CD14-positive monocyte (primary cell): ENCODE data around the gene RPS19BP1. TPM values are rescaled to one million over a fixed set of nuclear protein-coding genes. Genes with fewer than 3 reads are reported as not detected.

Experiments used
- DNase-seq, 3 donors: peaks; one replicate each; pipeline ENCODE4 v3.0.0-alpha.2; 2011 to 2022
- H2AFZ ChIP-seq: 2 replicates; pipeline ENCODE4 v1.6.0; 2012; ENCODE audit warnings: mild to moderate bottlenecking, low read depth, low read length, inconsistent platforms; ENCODE audit not compliant: insufficient read depth, poor library complexity, severe bottlenecking
- H3K27ac ChIP-seq, 2 donors: 1 replicate in 1 of 2; 2 replicates in 1 of 2; pipeline ENCODE4 v1.5.1; 2012 to 2013; ENCODE audit warnings: low read length in 2 of 2, control low read depth in 1 of 2, inconsistent platforms in 1 of 2, low read depth in 1 of 2, mild to moderate bottlenecking in 1 of 2
- H3K27me3 ChIP-seq, 2 donors: one replicate each; pipeline versions ENCODE4 v1.6.0 to v1.6.1; 2011 to 2013; ENCODE audit warnings: low read length in 2 of 2; ENCODE audit not compliant: control insufficient read depth in 2 of 2, insufficient read depth in 2 of 2
- H3K36me3 ChIP-seq, 2 donors: replicated peaks in 1 of 2; 1 replicate in 1 of 2; 2 replicates in 1 of 2; pipeline versions ENCODE4 v1.5.1 to v1.6.1; 2012 to 2013; ENCODE audit warnings: low read length in 2 of 2, control low read depth in 1 of 2, inconsistent platforms in 1 of 2, mild to moderate bottlenecking in 1 of 2; ENCODE audit not compliant: insufficient read depth in 2 of 2, control insufficient read depth in 1 of 2
- H3K4me1 ChIP-seq, 2 donors: 1 replicate in 1 of 2; 2 replicates in 1 of 2; pipeline versions ENCODE4 v1.5.1 to v1.6.1; 2012 to 2013; ENCODE audit warnings: low read length in 2 of 2, control low read depth in 1 of 2, inconsistent platforms in 1 of 2, mild to moderate bottlenecking in 1 of 2, moderate library complexity in 1 of 2; ENCODE audit not compliant: insufficient read depth in 2 of 2, control insufficient read depth in 1 of 2
- H3K4me2 ChIP-seq: replicated peaks from 2 replicates; pipeline ENCODE3; 2012; ENCODE audit warnings: low read length, moderate library complexity, mild to moderate bottlenecking; ENCODE audit not compliant: poor library complexity, severe bottlenecking; ENCODE audit errors: extremely low read depth
- H3K4me3 ChIP-seq, 3 experiments: fragments of 200-600 bp in 1 of 3; sonication (generic) in 1 of 3; replicated peaks in 1 of 3; 1 replicate in 2 of 3; 2 replicates in 1 of 3; pipeline ENCODE4 v1.5.1; 2011 to 2013; ENCODE audit warnings: low read length in 3 of 3, mild to moderate bottlenecking in 3 of 3, control low read depth in 2 of 3, low read depth in 2 of 3, inconsistent platforms in 1 of 3, moderate library complexity in 1 of 3
- H3K79me2 ChIP-seq: 2 replicates; pipeline ENCODE4 v1.6.0; 2012; ENCODE audit warnings: mild to moderate bottlenecking, control low read depth, inconsistent platforms, low read length, moderate library complexity; ENCODE audit not compliant: insufficient read depth
- H3K9ac ChIP-seq: 2 replicates; pipeline ENCODE4 v1.6.0; 2017; ENCODE audit warnings: low read length, mild to moderate bottlenecking; ENCODE audit not compliant: insufficient read depth, poor library complexity, severe bottlenecking
- H3K9me3 ChIP-seq, 2 donors: replicated peaks in 1 of 2; 1 replicate in 1 of 2; 2 replicates in 1 of 2; pipeline versions ENCODE4 v1.5.1 to v1.6.1; 2012 to 2013; ENCODE audit warnings: low read length in 2 of 2, control low read depth in 1 of 2; ENCODE audit not compliant: control insufficient read depth in 1 of 2, insufficient read depth in 1 of 2
- H4K20me1 ChIP-seq: 2 replicates; pipeline ENCODE4 v1.6.0; 2012; ENCODE audit warnings: mild to moderate bottlenecking, low read length, control low read depth, moderate library complexity; ENCODE audit not compliant: insufficient read depth
- H3K27ac Mint-ChIP-seq, 7 donors: one replicate each; pipeline ENCODE4 v1.8.0; 2020; ENCODE audit warnings: mild to moderate bottlenecking in 7 of 7, mixed read lengths in 7 of 7, moderate library complexity in 6 of 7, inconsistent platforms in 2 of 7
- H3K27me3 Mint-ChIP-seq, 3 donors: one replicate each; pipeline ENCODE4 v1.8.0; 2021 to 2022; ENCODE audit warnings: low read depth in 3 of 3, mild to moderate bottlenecking in 3 of 3, mixed read lengths in 3 of 3, moderate library complexity in 3 of 3, inconsistent platforms in 1 of 3
- H3K36me3 Mint-ChIP-seq, 2 donors: one replicate each; pipeline ENCODE4 v1.8.0; 2020; ENCODE audit warnings: mixed read lengths in 2 of 2, inconsistent platforms in 1 of 2, mild to moderate bottlenecking in 1 of 2
- H3K4me1 Mint-ChIP-seq: one replicate; pipeline ENCODE4 v1.8.0; 2020; ENCODE audit warnings: mild to moderate bottlenecking, mixed read lengths
- H3K4me3 Mint-ChIP-seq, 2 donors: one replicate each; pipeline ENCODE4 v1.8.0; 2020; ENCODE audit warnings: mild to moderate bottlenecking in 2 of 2, mixed read lengths in 2 of 2, moderate library complexity in 1 of 2
- H3K9me3 Mint-ChIP-seq, 7 donors: one replicate each; pipeline ENCODE4 v1.8.0; 2020 to 2022; ENCODE audit warnings: mixed read lengths in 7 of 7, mild to moderate bottlenecking in 6 of 7, moderate library complexity in 6 of 7, inconsistent platforms in 2 of 7
- CTCF ChIP-seq: fragments of 200-600 bp; IDR thresholded peaks from one replicate; pipeline ENCODE4 v1.8.0; 2022; ENCODE audit warnings: antibody characterized with exemption, mild to moderate bottlenecking
- WGBS: methylation state at CpG from one replicate; pipeline ENCODE4 v1.1.5; 2013; ENCODE audit warnings: missing lambda C conversion rate; ENCODE audit not compliant: insufficient coverage; 5-methylcytosine and 5-hydroxymethylcytosine counted together
- intact Hi-C, 2 donors: fragments of 100-400 bp; cut with micrococcal nuclease; formaldehyde crosslinking; loops; one replicate each; pipeline versions ENCODE4 v1.15.0 to v1.15.1; 2023
- polyA plus RNA-seq, 3 donors: library from polyadenylated mRNA; depleted of rRNA in 1 of 3; unstranded in 2 of 3; stranded (reverse) in 1 of 3; fragments of 300-500 nt in 2 of 3; fragments of >200 nt in 1 of 3; fragmentation: Illumina TruSeq in 2 of 3; gene quantifications; 1 replicate in 2 of 3; 2 replicates in 1 of 3; pipeline ENCODE4 v1.2.3, GENCODE V29; 2012 to 2021

Gene RPS19BP1
- polyA plus RNA-seq, 3 donors: 59.9 to 106 (median 73.5) TPM

- no peak overlapping the region for H3K4me2 ChIP-seq
- no peak overlapping the region for H2AFZ ChIP-seq
- Mint-ChIP-seq H3K4me3 (no peak overlapping the region), H3K27ac (peak overlapping the region in 4 of 7 donors; percentile 55 to 91 (median 76)), H3K27me3 (peaks cover 0 to 4% (median 0%) of the 10 kb centered on the region in 3 donors), H3K36me3 (peaks cover 42 to 53% of the 10 kb centered on the region in 2 donors), H3K9me3 (no peaks in the 10 kb centered on the region), H3K4me1 (peaks cover 29% of the 10 kb centered on the region)
- H3K9ac ChIP-seq: no peak overlapping the region
- no peak for DNase-seq
- H3K4me1 ChIP-seq: peaks cover 15 to 24% of the 10 kb centered on the region in 2 donors
- WGBS: 93% methylated on average over 13 of the region's 16 CpGs
- peaks cover 65% of the 10 kb centered on the region for H3K79me2 ChIP-seq
- peaks cover 43% of the 10 kb centered on the region for H4K20me1 ChIP-seq
- peaks cover 43 to 55% of the 10 kb centered on the region in 2 donors for H3K36me3 ChIP-seq
- no peaks in the 10 kb centered on the region for H3K27me3 ChIP-seq
- no peaks in the 10 kb centered on the region for H3K9me3 ChIP-seq
- intact Hi-C loops: no loop called here
- H3K4me3 ChIP-seq: no peak overlapping the region
- no peak for TF ChIP-seq CTCF
- H3K27ac ChIP-seq: no peak overlapping the region
Observed at GRCh38 chr22:39504071-39504470, 28.5 kb downstream of the RPS19BP1 start.

- H3K79me2 ChIP-seq: peaks cover 61% of the 10 kb centered on the region
- peaks cover 39% of the 10 kb centered on the region for H4K20me1 ChIP-seq
- Mint-ChIP-seq H3K9me3 (no peaks in the 10 kb centered on the region), H3K4me3 (peak overlapping the region in 1 of 2 donors; percentile 26), H3K36me3 (peaks cover 39 to 48% of the 10 kb centered on the region in 2 donors), H3K27me3 (peaks cover 0 to 4% (median 0%) of the 10 kb centered on the region in 3 donors), H3K27ac (peak overlapping the region in 5 of 7 donors; percentile 28 to 91 (median 52)), H3K4me1 (peaks cover 29% of the 10 kb centered on the region)
- WGBS: 83% methylated on average over 2 of the region's 6 CpGs
- peaks cover 41 to 51% of the 10 kb centered on the region in 2 donors for H3K36me3 ChIP-seq
- intact Hi-C loops: loop anchor here in 1 of 2 donors (2.0 kb wide), 1 partner anchor 17 kb away; the partner anchor contains the start of gene ATF4
- H2AFZ ChIP-seq: no peak overlapping the region
- H3K9me3 ChIP-seq: no peaks in the 10 kb centered on the region
- H3K4me3 ChIP-seq: peak overlapping the region in 1 of 3 experiments; percentile 94
- H3K27me3 ChIP-seq: no peaks in the 10 kb centered on the region
- no peak for TF ChIP-seq CTCF
- peak overlapping the region; percentile 98 for H3K4me2 ChIP-seq
- peak overlapping the region in 1 of 2 donors; percentile 88 for H3K27ac ChIP-seq
- peaks cover 15 to 24% of the 10 kb centered on the region in 2 donors for H3K4me1 ChIP-seq
- no peak for DNase-seq
- H3K9ac ChIP-seq: no peak overlapping the region
Observed at GRCh38 chr22:39503630-39504029, 28.9 kb downstream of the RPS19BP1 start.
